T47D (cell line): ENCODE results near the gene FASTK.

Source experiments
- DNase-seq, 2 experiments: peaks; one replicate each; pipeline versions ENCODE4 v3.0.0 to v3.0.0-alpha.2; 2011 to 2012; ENCODE audit warnings: low read depth in 1 of 2, low spot score in 1 of 2
- JUND ChIP-seq: IDR thresholded peaks from 2 replicates; pipeline ENCODE4 v1.6.1; 2012; ENCODE audit warnings: low read depth
- in situ Hi-C: cut with HindIII; loops from 2 replicates; pipeline ENCODE4 v1.10.0; 2016; ENCODE audit warnings: low sequenced_read_pairs, low pct_unique_long_range_greater_than_20kb

Gene FASTK

DNA sequence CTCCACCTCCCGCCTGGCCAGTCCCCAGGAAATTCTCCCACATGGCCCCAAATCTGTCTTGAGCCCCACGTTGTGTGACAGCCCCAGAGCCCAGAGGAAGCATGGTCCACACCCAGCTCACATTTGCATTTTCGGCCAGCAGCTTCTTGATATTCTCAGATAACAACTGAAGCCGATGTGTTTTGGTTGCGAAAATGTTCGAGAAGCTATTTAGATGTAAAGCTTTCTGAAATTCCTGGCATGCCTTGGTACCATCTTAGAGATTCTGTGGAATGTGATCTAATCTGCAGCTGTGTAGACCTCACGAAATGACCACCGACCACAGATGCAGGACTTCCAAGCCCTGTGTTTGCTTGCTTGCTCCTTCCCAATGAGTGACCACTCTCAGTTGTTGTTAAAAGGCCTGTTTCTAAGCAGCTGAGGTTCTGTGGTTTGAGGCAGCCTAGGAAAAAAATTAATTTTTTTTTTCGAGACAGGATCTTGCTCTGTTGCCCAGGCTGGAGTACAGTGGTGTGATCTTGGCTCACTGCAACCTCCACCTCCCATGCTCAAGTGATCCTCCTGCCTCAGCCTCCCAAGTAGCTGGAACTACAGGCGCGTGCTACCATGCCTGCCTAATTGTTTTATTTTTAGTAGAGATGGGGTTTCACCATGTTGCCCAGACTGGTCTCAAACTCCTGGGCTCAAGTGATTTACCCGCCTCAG lies 12.4 kb downstream of the FASTK start:
- no peak for TF ChIP-seq JUND
- no peak for DNase-seq
- in situ Hi-C loops, result no loop called here

DNA sequence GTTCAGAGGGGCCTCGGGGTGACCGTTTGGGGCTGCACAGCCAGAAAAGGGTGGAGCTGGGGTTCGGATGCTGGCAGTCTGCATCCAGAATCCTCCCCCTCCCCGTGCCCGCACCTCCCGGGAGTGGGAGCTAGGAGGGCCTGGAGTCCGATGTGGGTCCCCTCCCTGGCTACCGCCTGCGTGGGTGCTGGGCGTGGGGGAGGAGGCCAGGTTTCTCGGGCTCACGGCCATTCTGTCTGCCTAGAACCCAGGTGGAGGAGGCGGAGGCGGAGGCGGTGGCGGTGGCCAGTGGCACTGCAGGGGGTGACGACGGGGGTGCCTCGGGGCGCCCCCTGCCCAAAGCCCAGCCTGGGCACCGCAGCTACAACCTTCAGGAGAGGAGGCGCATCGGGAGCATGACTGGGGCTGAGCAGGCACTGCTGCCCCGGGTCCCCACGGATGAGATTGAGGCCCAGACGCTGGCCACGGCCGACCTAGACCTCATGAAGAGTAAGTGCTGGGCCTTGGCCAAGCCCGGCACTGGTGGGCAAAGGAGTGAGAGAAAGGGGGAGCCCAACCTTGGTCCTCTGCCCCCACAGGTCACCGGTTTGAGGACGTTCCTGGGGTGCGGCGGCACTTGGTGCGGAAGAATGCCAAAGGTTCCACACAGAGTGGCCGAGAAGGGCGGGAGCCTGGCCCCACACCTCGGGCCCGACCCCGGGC lies 14.2 kb downstream of the FASTK start:
- in situ Hi-C loops, result no loop called here
- TF ChIP-seq JUND, result no peak
- no peak for DNase-seq

DNA sequence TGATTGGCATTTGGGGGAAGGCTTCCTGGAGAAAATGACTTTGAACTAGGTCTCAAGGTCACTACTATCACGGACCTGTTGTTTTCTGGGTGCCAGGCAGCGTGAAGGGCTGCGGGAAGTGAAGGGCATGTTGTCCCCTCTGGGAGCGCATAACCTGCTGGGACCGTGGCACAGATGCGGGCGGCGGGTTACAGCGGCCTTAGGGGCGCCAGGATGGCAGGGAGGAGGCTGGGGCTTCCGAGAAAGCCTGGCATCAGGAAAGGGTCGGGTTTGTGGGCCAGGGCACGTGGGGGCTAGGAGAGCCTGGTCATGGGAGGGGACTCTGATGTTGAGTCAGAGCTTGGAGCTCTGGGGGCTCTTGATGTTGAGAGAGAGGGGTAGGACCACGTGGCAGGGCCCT lies 15.1 kb downstream of the FASTK start:
- DNase-seq, result no peak
- in situ Hi-C loops, result no loop called here
- TF ChIP-seq JUND, result no peak

DNA sequence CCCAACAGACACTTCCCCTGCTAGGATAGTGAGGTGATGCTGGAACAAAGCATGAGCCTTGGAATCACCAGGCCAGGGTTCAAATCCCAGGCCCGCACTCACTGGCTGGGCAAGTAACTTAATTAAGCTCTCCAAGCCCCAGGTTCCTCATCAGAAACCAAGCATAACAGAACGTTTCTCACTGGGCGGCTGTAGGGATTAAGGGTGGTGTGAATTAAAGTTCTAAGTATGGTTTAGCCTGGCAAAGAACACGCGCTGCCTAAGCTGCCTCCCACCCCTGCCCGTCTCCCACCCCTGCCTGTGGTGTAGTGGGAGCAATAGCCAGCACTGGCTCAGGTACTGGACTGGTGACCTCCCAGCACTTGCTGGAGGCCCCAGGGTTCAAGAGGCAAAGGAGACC lies 15.6 kb downstream of the FASTK start:
- DNase-seq, result no peak
- TF ChIP-seq JUND, result no peak
- in situ Hi-C loops, result no loop called here

DNA sequence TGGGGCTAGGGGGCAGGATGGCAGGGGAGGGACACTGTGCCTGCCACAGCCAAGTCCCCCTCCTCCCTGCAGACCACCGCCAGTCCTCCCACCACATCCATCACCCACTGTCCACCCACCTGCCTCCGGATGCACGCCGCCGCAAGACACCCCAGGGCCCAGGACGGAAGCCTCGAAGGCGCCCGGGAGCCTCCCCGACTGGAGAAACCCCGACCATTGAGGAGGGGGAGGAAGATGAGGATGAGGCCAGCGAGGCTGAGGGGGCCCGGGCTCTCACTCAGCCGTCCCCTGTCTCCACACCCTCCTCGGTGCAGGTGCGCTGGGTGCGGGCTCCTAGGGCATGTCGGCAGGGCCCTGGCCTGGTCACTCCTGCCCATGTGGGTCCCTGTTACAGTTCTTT lies 16.2 kb downstream of the FASTK start:
- DNase-seq, result no peak
- in situ Hi-C loops, result no loop called here
- no peak for TF ChIP-seq JUND

DNA sequence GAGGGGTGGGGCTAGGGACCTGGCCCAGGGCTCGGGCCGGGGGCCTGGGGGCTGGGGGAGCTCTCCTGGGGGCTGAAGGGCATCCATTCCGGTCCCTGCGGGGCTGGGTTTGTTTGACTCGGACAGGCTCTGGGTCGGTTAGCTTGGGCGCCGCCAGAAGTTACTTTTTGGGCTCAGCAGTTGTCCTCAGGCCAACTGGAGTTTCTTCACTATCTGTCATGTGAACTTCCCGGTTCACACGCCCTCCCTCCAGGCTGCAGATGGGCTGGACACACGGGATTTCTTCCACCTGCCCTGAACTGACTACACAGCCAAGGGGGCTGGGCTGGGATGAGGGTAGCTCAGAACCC lies 17.4 kb downstream of the FASTK start:
- no peak for DNase-seq
- in situ Hi-C loops, result no loop called here
- no peak for TF ChIP-seq JUND

DNA sequence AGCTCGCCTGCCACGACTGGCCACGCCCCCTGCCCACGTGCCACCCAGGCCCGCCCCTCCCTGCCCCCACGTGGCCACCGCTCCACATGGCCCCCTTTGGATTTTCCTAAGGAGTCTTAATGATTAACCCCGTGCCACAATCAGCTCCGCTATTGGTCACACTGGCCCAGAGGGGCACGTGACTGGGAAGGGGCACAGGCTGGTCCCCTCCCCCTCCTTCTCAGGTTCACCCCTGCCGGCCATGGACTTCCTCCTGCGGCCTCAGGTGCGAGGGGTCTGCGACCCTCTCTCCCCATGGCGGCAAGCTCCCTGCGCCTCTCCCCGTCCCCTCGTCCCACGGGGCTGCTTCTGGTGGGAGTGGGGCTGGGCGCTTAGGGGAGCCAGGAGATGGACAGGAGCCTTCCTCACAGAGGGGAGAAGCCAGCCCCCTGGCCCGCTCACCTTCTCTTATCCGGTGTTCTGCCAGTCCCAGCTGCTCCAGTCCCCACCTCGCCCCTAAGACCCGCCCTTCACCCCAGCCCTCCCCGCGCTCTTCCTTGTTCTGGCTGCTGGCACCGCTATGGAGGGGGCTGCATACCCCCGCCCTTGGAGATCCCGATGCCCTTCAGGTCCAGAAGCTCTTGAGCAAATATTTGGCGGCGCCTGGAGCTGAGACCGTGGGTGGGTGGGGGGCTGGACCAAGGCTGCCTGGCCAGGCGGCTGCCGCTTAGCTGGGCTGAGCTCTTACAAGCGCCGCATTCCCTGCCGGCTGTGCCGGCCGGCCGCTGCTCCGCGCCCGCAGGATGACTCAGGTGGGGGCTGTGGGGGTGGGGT lies 18.0 kb downstream of the FASTK start:
- in situ Hi-C loops, result no loop called here
- TF ChIP-seq JUND, result no peak
- DNase-seq, result no peak

DNA sequence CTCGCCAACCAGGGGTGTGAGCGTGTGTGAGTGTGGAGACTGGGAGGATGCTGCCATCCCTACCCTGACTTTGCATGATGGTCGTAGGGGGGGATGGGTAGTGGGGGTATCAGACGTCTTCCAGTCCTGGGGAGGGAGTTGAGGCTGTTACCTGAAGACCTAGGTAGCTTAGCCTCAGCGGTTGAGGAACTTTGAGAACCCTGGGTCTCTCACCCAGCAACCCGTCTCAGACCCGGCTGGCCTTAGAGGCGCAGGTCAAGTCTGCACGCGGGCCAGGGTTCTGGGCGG lies 18.6 kb downstream of the FASTK start:
- TF ChIP-seq JUND, result no peak
- no peak for DNase-seq
- in situ Hi-C loops, result no loop called here

DNA sequence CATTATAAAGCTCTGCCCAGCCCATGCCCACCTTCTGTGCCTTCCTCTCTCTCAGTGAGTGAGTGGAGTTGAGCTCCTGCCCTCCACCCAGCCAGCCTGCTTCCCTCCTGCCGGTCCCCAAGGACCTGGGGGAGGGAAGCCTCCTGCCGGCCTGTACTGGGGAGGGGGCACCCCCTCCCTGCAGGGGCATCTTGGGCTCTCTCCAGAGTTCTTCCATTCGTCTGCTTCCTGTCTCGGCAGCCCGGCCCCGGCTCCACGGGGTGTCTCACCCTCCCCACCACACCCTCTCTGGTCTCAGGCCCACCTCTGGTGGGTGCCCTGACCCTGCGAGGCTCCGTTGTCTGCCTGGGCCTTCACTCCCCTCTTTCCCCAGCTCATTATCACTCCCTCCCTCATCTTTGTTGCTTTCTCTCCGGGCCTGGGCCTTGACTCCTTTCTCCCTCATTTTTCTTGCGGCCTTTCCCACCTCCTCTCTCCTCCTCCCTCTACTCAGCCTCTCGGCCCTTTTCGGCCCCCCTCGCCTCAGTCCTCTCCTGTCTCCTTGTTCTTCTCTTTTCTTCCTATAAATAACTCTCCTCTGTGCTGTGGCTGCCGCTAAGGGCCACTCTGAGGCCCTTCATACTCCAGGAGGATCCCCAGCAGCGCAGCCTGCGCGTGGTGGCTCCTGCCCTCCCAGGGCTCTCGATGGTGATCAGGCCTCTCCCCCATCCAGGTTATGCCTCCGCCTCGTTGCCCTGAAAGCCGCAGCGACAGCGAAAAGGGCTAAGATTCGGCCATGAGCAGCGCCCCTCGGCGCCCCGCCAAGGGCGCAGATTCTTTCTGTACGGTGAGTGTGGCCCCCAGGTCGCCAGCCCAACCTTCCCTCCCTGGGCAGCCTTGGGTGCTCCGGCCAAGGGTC lies 19.1 kb downstream of the FASTK start:
- TF ChIP-seq JUND, result no peak
- in situ Hi-C loops, result no loop called here
- no peak for DNase-seq

DNA sequence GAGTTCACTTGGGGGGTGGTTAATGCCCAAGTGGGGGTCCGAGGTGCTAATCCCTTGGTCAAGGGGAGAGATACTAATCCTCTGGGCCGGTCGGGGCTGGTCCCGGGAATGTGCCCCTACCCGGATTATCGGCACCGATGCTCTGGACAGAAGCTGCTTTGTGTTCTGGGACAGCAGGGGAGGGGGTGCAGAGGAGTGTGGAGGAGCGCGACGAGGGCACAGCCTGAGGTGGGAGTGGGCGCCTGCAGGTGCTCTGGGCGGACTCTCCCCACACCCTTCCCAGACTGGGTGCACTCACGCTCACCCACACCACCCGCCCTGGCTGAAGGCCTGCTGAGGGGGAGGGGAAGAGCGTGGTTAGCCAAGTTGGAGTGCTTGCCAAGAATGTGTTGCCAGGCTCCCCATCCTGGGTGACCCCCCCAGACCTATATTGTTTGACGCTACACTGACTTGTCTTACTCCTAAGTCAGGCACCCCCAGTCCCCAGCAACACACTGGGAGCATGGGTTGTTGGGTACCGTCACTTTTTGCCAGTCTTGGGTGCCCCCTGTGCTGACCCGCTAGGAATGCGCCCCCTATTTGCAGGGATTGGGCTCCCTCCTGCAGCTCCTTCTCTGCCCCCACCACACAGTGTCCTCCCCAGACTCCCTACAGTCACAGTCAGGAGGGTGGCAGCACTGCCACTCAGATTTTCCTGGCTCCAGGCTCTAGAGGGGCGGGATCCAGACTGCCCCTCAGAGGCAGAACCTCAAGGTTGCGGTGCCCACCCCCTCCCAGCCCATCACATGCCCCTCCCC lies 20.0 kb downstream of the FASTK start:
- TF ChIP-seq JUND, result no peak
- in situ Hi-C loops, result no loop called here
- peak in 1 of 2 experiments; percentile 68 for DNase-seq

DNA sequence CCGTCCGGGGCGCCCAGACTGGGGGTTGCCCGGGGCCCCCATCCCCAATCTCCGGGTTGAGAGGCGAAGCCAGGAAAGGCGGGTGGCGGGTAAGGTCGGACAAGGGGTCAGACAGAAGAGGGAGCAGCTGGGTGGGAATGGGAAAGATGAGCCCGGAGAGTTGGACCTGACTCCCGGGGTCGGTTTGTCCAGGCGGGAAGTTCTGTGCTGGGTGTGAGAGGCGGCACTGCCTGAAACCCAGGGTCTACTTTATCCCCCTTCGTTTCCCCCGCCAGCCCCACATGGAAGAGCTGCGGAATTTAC lies 20.5 kb downstream of the FASTK start:
- in situ Hi-C loops, result no loop called here
- TF ChIP-seq JUND, result no peak
- no peak for DNase-seq
